GM12891 (cell line): ENCODE measurements around the gene KCNJ14.

ENCODE experiments used
- DNase-seq: peaks from one replicate; pipeline ENCODE4 v3.0.0; 2011; ENCODE audit warnings: low spot score; ENCODE audit not compliant: insufficient read length
- FAIRE-seq: peaks from 2 replicates; lab custom pipeline; 2011; peaks lifted over from hg19 to GRCh38; lab: Jason Lieb, UNC
- PAX5 ChIP-seq: IDR thresholded peaks from 2 replicates; pipeline ENCODE4 v1.6.1; 2011; ENCODE audit warnings: low read length, moderate library complexity, mild to moderate bottlenecking; ENCODE audit not compliant: insufficient read depth, severe bottlenecking
- POLR2A ChIP-seq: IDR thresholded peaks from 2 replicates; pipeline ENCODE4 v1.6.1; 2011; ENCODE audit warnings: low read depth, low read length, control low read depth
- POLR2AphosphoS5 ChIP-seq: IDR thresholded peaks from 2 replicates; pipeline ENCODE4 v1.6.1; 2011; ENCODE audit warnings: low read depth, low read length, control low read depth
- POU2F2 ChIP-seq: IDR thresholded peaks from 2 replicates; pipeline ENCODE4 v1.6.1; 2011; ENCODE audit warnings: low read depth, mild to moderate bottlenecking, control low read depth, low read length, moderate library complexity
- SPI1 ChIP-seq: IDR thresholded peaks from 2 replicates; pipeline ENCODE4 v1.6.1; 2011; ENCODE audit warnings: low read depth, low read length, control low read depth
- TAF1 ChIP-seq: IDR thresholded peaks from 2 replicates; pipeline ENCODE4 v1.6.1; 2011; ENCODE audit warnings: low read depth, low read length, control low read depth

KCNJ14 gene

DNA sequence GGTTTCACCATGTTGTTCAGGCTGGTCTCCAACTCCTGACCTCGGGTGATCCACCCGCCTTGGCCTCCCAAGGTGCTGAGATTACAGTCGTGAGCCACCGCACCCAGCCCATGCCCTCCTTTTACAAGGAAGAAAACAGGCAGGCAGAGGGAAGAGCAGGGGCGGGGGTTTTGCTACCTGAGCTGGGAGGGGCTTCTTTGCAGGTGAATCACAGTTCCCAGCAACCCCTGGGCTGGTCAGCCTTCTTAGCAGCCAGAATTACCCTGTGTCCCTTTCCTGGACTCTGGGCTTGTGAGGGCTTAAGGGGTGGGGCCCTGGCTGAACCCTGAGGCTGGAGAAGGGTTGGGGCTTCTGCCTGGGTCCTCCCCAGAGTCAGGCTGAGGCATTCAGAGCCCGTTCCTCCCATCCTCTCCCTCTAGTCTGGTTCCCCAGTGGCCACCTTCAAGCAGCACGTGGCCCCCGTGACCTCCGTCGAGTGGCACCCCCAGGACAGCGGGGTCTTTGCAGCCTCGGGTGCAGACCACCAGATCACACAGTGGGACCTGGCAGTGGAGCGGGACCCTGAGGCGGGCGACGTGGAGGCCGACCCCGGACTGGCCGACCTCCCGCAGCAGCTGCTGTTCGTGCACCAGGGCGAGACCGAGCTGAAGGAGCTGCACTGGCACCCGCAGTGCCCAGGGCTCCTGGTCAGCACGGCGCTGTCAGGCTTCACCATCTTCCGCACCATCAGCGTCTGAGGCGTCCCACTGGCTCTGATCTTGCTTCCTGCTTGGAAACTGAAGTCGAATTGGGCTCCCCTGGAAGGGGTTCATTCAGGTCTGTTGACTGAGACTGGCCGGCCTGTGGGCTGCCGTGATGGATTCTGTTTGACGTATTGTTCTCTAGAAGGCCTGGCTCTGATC is 2.8 kb upstream of the KCNJ14 start:
- no peak for TF ChIP-seq PAX5
- TF ChIP-seq TAF1, result no peak
- TF ChIP-seq POLR2A, result no peak
- TF ChIP-seq POU2F2, result no peak
- no peak for TF ChIP-seq SPI1
- no peak for TF ChIP-seq POLR2AphosphoS5
- FAIRE-seq, result no peak
- DNase-seq, result no peak

DNA sequence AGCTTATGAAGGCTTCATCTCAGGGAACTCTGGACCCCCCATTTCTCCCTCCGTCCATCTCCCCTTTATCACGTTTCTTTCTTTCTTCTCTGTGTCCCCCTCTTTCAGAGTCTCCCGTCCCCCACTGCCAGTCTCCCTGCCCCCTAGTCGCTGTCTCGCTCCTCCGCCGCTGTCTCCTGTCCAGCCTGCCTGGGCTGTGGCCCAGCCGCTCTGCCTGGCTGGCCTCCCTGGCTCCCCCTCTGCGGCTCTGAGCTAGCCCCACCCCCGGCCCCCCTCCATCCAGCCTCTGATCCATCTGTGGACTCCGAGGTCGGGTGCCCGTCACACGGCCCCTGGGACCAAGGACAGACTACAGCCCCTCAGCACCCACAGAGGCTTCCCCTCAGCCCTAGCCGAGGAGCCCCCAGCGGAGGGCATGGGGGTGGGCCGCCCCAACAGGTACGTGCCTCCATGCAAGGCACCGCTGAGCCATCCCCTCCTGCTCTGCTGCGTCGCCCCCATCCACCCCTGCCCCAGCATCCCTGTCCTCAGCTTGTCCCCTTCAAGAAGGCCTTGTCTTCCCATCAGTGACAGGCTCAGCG is 1.1 kb upstream of the KCNJ14 start:
- FAIRE-seq (no peak), DNase-seq (no peak)
- TF ChIP-seq POU2F2, result no peak
- no peak for TF ChIP-seq POLR2A
- no peak for TF ChIP-seq POLR2AphosphoS5
- TF ChIP-seq SPI1, result no peak
- TF ChIP-seq PAX5, result no peak
- no peak for TF ChIP-seq TAF1

DNA sequence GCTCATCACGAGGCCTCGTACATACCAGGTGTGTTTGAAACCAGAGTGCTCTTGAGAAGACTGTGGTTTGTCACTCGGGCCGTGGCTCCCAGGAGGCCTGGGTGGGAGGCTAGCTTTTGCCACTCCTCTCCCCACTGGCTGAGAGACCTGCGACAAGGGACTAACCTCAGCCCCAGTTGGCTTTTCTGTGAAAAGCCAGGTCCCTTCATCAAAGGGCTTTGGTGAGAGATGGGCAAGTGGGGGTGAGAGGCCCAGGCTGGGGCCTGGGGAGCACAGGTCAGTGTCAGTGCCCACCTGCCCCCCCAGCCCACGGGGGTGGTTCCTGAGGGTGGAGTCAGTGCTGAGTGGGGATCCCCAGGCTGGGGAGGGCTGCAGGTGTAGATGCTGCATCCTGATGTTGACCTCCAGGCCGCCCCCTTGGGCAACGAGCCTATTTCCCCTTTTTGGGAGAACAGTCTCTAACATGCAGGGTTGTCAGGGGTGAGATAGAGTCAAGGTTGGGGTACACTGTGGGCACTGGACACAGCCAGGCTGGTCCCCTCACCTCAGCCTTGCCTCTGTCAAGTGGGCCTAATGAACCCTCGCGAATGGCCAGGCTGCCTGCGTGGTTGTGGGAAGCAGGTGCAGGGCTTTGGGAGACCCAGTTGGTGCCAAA is 661 bp downstream of the KCNJ14 start:
- FAIRE-seq, result no peak
- no peak for TF ChIP-seq TAF1
- TF ChIP-seq POLR2AphosphoS5, result 0 out of 2 replicates have a peak, but pooled peaks have one; percentile 27
- TF ChIP-seq POLR2A, result 0 out of 2 replicates have a peak, but pooled peaks have one; percentile 8
- no peak for DNase-seq

DNA sequence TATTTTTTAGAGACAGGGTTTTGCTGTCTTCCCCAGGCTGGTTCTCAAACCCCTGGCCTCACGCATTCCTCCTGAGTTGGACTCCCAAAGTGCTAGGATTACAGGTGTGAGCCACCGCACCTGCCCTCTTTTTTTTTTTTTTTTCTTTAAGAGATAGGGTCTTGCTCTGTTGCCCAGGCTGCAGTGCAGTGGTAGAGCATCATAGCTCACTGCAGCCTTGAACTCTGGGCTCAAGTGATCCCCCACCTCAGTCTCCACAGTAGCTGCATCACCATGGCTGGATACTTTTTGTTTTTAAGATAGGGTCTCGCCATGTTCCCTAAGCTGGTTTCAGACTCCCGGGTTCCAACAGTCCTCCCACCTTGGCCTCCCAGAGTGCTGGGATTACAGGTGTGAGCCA is 1.5 kb downstream of the KCNJ14 start:
- DNase-seq (no peak), FAIRE-seq (no peak)
- TF ChIP-seq PAX5, result no peak
- TF ChIP-seq POLR2A, result no peak
- TF ChIP-seq POU2F2, result no peak
- TF ChIP-seq SPI1, result no peak
- TF ChIP-seq TAF1, result no peak
- no peak for TF ChIP-seq POLR2AphosphoS5

DNA sequence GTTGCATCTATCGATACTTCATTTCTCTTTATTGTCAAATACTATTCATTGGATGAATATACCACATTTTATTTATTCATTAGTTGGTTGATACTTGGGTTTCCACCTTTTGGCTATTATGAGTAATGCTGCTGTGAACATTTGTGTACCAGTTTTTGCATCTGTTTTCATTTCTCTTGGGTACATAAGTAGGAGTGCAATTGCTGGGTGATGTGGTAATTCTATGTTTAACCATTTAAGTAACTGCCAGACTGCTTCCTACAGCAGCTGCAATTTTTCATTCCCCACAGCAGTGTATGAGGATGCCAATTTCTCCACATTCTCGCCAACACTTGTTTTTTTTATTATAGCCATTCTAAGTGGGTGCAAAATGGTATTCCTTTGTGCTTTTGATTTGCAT is 2.6 kb downstream of the KCNJ14 start:
- TF ChIP-seq POU2F2 (no peak), SPI1 (no peak), PAX5 (no peak), POLR2A (no peak), TAF1 (no peak), POLR2AphosphoS5 (no peak)
- FAIRE-seq (peak; percentile 50), DNase-seq (no peak)

DNA sequence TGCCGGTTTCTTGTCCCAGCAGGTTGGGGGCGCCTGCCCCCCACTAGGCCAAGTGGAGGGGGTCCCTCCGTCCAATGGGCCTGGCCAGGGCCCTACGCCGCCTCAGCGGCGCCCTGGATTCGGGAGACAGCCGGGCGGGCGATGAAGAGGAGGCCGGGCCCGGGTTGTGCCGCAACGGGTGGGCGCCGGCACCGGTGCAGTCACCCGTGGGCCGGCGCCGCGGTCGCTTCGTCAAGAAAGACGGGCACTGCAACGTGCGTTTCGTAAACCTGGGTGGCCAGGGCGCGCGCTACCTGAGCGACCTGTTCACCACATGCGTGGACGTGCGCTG is 6.2 kb downstream of the KCNJ14 start:
- DNase-seq (no peak), FAIRE-seq (no peak)
- TF ChIP-seq SPI1 (no peak), TAF1 (no peak), POLR2AphosphoS5 (no peak), PAX5 (no peak)

DNA sequence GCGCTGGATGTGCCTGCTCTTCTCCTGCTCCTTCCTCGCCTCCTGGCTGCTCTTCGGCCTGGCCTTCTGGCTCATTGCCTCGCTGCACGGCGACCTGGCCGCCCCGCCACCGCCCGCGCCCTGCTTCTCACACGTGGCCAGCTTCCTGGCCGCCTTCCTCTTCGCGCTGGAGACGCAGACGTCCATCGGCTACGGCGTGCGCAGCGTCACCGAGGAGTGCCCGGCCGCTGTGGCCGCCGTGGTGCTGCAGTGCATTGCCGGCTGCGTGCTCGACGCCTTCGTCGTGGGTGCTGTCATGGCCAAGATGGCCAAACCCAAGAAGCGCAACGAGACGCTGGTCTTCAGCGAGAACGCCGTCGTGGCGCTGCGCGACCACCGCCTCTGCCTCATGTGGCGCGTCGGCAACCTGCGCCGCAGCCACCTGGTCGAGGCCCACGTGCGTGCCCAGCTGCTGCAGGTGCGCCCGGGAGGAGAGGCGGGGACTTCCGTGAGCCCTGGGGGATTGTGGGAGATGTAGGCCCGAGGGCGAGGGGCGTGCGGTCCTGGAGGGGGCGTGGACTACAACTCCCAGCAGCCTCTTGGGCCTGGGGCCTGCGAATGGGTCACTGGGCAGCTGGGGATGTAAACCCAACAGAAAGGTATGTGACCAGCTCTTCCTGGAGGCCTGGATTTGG is 6.7 kb downstream of the KCNJ14 start:
- DNase-seq (no peak), FAIRE-seq (peak; percentile 31)
- TF ChIP-seq POU2F2 (no peak), TAF1 (no peak), POLR2A (no peak), POLR2AphosphoS5 (no peak), PAX5 (no peak), SPI1 (no peak)

DNA sequence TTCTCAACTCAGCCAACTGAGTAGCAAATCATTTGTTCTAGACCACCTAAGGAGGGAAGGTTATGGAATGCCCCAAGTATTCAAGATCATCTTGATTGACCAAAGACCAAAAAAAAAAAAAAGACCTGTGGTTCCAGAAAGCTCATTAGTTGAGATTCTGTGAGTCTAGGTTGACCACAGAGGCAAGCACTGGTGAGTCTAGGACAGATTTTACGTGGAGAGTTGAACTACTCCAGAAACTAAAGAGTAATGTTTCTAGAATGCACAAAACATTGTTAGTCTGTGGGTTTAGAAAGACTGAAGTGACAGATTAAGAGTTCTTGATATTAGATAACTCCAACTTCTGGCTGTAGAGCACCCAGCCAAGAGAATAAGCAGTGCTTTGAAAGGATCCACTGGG is 9.8 kb downstream of the KCNJ14 start:
- DNase-seq (no peak), FAIRE-seq (no peak)
- TF ChIP-seq POU2F2, result no peak
- no peak for TF ChIP-seq POLR2AphosphoS5
- no peak for TF ChIP-seq TAF1
- TF ChIP-seq POLR2A, result no peak
- no peak for TF ChIP-seq SPI1
- no peak for TF ChIP-seq PAX5

DNA sequence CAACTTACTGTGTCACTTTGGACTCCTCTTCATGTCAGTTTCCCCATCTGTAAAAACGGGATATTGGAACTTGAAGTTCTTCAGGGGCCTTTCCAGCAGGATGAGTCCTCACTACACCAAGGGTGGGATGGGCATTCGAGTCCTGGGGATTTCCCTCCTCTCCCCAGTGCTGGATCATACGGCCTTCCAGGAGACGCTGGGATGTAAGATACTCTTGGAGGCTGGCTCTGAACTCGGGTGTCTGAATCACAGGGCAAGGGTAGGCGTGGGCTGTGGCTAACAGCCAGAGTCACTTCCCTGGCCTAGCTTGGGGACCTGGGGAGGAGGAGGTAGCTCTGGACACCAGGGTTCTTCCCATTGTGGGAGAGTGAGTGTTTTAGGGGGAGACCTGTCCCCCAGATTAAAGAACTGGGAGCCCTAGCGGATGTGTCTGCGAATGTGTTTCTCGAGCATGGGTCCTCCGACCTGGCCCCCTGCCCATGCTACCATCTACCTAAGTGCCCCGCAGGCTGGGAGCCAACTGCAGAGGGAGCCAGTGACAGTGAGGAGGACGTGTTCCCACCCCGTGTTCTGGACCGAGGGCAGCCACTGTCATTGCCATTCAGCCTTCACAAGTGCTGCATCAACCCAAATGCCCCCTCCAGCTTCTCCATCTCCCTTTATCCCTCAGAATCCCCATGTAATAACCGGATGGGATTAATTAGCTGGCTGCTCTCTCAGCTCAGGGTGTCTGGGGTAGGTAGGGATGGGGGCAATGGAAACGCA is 11.4 kb downstream of the KCNJ14 start:
- FAIRE-seq (no peak), DNase-seq (no peak)
- TF ChIP-seq SPI1 (no peak), PAX5 (no peak), POLR2AphosphoS5 (no peak), POLR2A (no peak), TAF1 (no peak), POU2F2 (no peak)
